Measurements from ENCODE around the gene SHOC1.

SHOC1 gene

GRCh38 chr9:111794835-111795556, at the start of gene SHOC1:
Gene SHOC1 (minus strand): TSS chr9:111794937. CDS start chr9:111791418, 3,519 bp downstream.
- DNase-seq = no peak

- no peak for DNase-seq
These were observed 49.2 kb upstream of the SHOC1 start for GRCh38 chr9:111843971-111844370.

GRCh38 chr9:111842313-111842712, 47.6 kb upstream of the SHOC1 start:
- no peak for DNase-seq

- DNase-seq = no peak
These were observed 45.7 kb upstream of the SHOC1 start for GRCh38 chr9:111840442-111840841.

- DNase-seq = no peak
These were observed 45.2 kb upstream of the SHOC1 start for GRCh38 chr9:111839987-111840386.

- no peak for DNase-seq
These were observed 44.6 kb upstream of the SHOC1 start for GRCh38 chr9:111839387-111839786.

- no peak for DNase-seq
These were observed 43.7 kb upstream of the SHOC1 start for GRCh38 chr9:111838439-111838838.

GRCh38 chr9:111836311-111836710, 41.6 kb upstream of the SHOC1 start:
- no peak for DNase-seq

DNA sequence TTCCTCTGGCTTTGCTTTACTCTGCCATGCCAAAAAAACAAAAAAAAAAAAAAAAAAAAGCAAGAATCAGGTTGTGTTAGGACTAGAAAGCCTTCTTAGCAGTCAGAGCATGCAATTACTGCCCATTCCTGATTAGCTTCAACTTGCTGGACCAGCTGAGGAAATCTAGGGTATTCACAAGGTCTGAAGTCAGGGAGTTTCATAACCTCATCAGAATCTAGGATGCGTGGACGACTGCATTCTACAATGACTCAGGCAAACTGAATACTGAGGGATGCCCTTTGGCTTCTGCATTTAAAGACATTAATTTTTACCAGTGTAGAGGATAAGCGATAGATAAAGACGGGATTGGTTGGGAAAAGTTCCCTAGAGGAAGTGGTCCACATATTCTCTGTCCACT, 39.2 kb upstream of the SHOC1 start:
- no peak for DNase-seq

DNA sequence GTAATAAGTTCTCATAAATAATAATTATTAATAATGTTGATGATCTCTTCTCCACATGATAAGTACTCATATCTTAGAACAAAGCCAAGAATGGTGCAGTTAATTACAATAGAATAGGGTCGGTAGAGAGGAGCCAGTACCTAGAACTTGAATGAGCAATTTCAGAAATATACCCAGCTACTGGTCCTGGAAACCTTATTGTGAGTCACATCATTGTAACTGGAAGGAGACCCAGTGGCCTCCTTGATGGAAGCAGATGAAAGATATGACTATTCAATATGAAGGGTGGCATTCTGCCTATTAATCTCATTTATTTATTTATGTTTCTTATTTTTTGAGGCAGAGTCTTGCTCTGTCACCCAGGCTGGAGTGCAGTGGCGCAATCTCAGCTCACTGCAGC, 37.7 kb upstream of the SHOC1 start:
- no peak for DNase-seq

DNA sequence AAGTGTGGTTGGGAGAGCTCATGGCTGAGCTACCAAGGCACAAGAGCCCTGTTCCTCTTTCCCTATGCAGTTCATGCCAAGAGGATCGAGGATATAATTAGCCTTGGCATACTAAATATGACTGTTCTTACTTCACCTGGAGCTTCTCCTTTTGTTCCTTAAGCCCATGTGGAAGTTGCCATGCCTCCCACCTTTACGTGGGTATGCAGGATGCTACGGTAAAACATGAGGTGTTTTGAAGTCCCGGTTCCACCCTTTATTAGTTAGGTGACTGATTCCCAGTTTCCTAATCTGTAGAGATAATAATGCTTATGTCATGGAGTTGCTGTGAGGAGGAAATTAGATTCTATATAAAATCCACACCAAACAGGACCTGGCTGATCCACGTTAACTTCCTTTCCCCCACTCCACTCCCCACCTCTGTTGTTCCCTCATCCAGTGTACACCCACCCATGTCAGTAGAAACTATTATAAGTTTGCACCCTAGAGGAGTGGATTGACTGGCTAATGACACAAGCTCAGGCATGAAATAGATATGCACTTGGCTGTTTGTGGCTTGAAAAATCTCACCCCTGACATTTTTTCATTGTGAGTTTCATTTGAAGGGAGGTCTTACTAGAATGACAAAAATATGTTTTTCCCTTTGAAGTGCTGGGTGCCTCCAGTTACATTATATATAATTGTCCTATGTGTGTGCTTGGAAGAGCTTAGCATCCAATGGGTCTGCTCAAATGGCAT, 36.8 kb upstream of the SHOC1 start:
- no peak for DNase-seq

GRCh38 chr9:111828193-111828592, 33.5 kb upstream of the SHOC1 start:
- no peak for DNase-seq

- no peak for DNase-seq
These were observed 30.9 kb upstream of the SHOC1 start for GRCh38 chr9:111825468-111826145.

- DNase-seq = no peak
These were observed 26.3 kb upstream of the SHOC1 start for GRCh38 chr9:111821006-111821528.

- DNase-seq = no peak
These were observed 24.6 kb upstream of the SHOC1 start for GRCh38 chr9:111819360-111819759.

- DNase-seq = peak; percentile 42
These were observed 20.7 kb upstream of the SHOC1 start for GRCh38 chr9:111815285-111816070.

GRCh38 chr9:111812337-111812736, 17.6 kb upstream of the SHOC1 start:
- DNase-seq = no peak

DNA sequence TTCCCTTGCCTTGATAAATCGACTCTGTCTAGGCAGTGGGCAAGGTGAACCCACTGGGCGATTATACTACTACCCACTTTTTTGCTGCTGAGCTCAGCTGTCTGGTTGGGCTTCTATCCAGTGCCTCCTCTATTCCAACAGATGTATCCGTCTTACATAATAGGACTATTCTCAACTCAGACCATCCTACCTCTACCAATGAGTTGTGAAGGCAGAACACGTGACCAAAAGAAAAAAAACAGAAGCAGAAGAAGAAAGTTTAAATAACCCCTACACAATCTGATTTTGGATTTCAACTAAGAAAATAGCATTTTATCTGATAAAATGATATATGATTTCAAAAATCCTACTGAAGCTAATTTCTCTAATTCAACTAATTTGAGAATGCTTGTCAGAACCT, 16.2 kb upstream of the SHOC1 start:
- DNase-seq = no peak

DNA sequence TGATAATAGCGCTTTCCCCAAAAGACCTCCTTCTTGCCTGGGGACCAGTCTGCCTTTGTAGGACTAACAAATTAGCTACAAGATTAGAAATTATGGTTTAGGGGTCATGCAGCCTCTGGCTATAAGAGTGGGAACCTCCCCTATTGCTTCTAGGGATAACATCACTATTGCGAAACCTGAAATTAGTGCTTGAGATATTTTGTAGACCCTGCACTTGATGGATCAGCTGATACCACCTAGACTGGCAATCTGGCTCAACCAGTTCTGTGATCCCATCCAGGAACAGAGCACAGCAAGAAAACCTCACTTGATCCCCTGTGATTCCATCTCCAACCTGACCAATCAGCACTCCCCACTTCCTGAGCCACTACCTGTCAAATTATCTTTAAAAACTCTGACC, 15.7 kb upstream of the SHOC1 start:
- DNase-seq = peak; percentile 8

- no peak for DNase-seq
These were observed 12.5 kb upstream of the SHOC1 start for GRCh38 chr9:111807197-111807596.

DNA sequence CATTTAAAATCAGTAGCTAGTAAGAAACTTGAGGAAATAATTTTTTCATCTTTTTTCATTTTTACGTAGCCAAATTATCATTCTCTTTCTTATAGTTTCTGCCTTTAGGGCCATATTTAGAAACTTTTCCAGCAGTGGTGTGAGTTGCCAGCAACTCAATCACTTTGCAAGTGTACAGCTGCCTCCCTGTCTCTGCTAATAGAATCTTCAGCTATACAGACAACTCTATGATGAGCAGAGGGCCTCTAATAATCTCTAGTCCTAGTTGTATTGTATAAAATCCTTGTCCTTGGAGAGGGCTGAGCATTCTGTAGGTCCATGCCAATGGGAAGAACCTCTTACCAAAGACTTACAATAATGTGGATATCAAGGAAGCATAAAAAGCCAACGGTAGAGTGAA, 11.5 kb upstream of the SHOC1 start:
- DNase-seq = no peak

- DNase-seq = peak; percentile 21
These were observed 11.1 kb upstream of the SHOC1 start for GRCh38 chr9:111805830-111806241.

GRCh38 chr9:111805262-111805661, 10.5 kb upstream of the SHOC1 start:
- DNase-seq = no peak
